Colonic mucosa (tissue), 4 donors: ENCODE measurements around the gene PRR23E. TPM values are rescaled to one million over a fixed set of nuclear protein-coding genes. Genes with fewer than 3 reads are reported as not detected.

ENCODE experiments used
- DNase-seq: peaks from one replicate; pipeline ENCODE4 v3.0.0-alpha.2; 2020
- H3K27ac ChIP-seq: fragments of 200-600 bp; one replicate; pipeline ENCODE4 v1.8.0; 2021
- H3K27me3 ChIP-seq: fragments of 200-600 bp; one replicate; pipeline ENCODE4 v1.8.0; 2021
- H3K36me3 ChIP-seq: fragments of 200-600 bp; one replicate; pipeline ENCODE4 v1.8.0; 2021
- H3K4me1 ChIP-seq: fragments of 200-600 bp; one replicate; pipeline ENCODE4 v1.8.0; 2021; ENCODE audit warnings: mild to moderate bottlenecking
- H3K4me3 ChIP-seq: fragments of 200-600 bp; one replicate; pipeline ENCODE4 v1.8.0; 2021
- H3K9ac ChIP-seq, 2 donors: one replicate each; pipeline ENCODE4 v1.7.0; 2013; ENCODE audit warnings: control low read depth in 2 of 2, low read depth in 2 of 2, low read length in 2 of 2
- H3K9me3 ChIP-seq: fragments of 200-600 bp; one replicate; pipeline ENCODE4 v1.8.0; 2021
- intact Hi-C: fragments of 100-400 bp; cut with DNase I; formaldehyde crosslinking; loops from one replicate; pipeline ENCODE4 v1.14.1; 2022
- total RNA-seq, 2 donors: library from RNA; stranded (reverse); fragmentation: NEBNext Ultra II Directional in 1 of 2; extraction: Animal tissue kit (Norgen Biotek cat#: 25700) in 1 of 2; gene quantifications; one replicate each; pipeline ENCODE4 v1.2.1, GENCODE V29; 2021
- TF ChIP-seq, protein P1 (sequence below): fragments of 200-600 bp; IDR thresholded peaks from one replicate; pipeline ENCODE4 v1.8.0; 2022; ENCODE audit warnings: antibody characterized with exemption, mild to moderate bottlenecking
- donor health status: healthy.
- donor health status: DM: no; HTN: no; CAD: no.
- donor health status: DM: no; HTN: no; CAD: no.

Gene PRR23E
- total RNA-seq, 2 donors from 2014 or later: not detected

DNA sequence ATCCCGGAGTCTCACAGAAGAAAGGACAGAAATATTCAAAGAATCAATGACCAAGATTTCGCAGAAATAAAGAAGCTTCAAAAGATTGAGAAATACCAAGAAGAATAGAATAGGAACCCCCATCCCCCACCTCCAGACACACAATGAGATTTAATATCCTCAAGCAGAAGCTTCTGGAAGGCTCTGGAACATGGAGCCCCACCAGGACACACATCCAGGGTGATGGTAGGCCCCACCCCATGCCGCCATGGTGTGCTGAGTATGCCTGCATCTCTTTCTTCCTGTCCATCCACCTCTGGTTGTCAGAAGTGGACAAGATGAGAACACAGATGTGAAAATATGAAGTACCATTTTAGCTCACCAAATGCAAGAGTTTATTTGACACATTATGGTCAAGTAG is 19.3 kb downstream of the PRR23E start:
- no peaks in the 10 kb centered on the region for H3K4me1 ChIP-seq
- H3K36me3 ChIP-seq: no peaks in the 10 kb centered on the region
- no peak overlapping the region for H3K4me3 ChIP-seq
- no peak overlapping the region for H3K27ac ChIP-seq
- no peak for DNase-seq
- intact Hi-C loops: no loop called here
- TF ChIP-seq, protein P1, sequence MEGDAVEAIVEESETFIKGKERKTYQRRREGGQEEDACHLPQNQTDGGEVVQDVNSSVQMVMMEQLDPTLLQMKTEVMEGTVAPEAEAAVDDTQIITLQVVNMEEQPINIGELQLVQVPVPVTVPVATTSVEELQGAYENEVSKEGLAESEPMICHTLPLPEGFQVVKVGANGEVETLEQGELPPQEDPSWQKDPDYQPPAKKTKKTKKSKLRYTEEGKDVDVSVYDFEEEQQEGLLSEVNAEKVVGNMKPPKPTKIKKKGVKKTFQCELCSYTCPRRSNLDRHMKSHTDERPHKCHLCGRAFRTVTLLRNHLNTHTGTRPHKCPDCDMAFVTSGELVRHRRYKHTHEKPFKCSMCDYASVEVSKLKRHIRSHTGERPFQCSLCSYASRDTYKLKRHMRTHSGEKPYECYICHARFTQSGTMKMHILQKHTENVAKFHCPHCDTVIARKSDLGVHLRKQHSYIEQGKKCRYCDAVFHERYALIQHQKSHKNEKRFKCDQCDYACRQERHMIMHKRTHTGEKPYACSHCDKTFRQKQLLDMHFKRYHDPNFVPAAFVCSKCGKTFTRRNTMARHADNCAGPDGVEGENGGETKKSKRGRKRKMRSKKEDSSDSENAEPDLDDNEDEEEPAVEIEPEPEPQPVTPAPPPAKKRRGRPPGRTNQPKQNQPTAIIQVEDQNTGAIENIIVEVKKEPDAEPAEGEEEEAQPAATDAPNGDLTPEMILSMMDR: no peak
- no peak overlapping the region for H3K9ac ChIP-seq
- no peaks in the 10 kb centered on the region for H3K27me3 ChIP-seq
- H3K9me3 ChIP-seq: no peaks in the 10 kb centered on the region

DNA sequence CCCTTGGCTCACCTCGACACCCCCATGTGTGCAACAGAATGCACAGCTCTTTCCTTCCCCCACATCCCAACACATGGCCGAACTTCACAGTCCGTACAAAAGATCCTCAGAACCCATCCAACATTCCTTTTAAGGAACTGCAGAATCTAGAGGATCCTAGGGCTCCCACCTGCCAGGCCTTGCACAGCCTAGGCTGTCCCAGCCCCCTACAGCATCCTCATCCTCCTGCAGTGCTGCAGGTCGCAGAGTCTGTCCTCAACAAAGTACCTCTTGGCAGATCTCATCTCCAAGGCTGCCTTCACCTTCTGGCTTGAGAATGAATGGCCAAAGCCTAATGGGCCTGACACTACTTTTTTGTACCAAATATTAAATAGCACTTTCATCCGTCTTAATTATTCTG is 19.8 kb downstream of the PRR23E start:
- H3K4me1 ChIP-seq: no peaks in the 10 kb centered on the region
- H3K36me3 ChIP-seq: no peaks in the 10 kb centered on the region
- H3K9ac ChIP-seq: no peak overlapping the region
- H3K27me3 ChIP-seq: no peaks in the 10 kb centered on the region
- no peak overlapping the region for H3K27ac ChIP-seq
- H3K9me3 ChIP-seq: no peaks in the 10 kb centered on the region
- H3K4me3 ChIP-seq: no peak overlapping the region
- intact Hi-C loops: no loop called here
- DNase-seq: no peak
- TF ChIP-seq, protein P1: no peak

DNA sequence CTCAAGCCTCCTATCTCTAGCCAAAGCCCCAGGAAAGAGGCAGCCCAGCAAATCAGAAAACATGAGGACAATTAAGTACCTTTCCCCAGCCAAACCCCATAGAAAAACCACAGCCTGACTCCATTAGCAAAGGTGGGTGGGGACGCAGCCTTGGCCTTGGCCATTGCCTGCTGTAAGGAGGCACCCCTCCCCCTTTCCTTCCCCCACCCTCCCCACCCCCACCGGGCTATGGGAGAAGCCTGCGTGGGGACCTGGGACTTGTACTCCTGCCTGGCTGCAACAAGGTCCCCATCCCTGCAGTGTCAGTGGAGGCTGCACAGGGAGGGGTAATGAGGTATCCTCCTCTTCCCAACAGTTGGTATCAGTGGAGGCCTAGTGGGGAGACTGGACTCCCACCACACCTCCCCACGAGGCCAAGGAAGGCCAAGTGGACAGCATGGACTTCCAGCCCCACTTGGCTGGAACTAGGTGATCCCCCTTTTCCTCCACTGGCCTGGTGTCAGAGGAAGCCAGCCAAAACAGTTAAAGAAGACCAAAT is 20.5 kb downstream of the PRR23E start:
- Histone ChIP-seq H3K27ac (no peak overlapping the region), H3K36me3 (no peaks in the 10 kb centered on the region), H3K4me3 (no peak overlapping the region), H3K9me3 (no peaks in the 10 kb centered on the region), H3K9ac (no peak overlapping the region), H3K27me3 (no peaks in the 10 kb centered on the region), H3K4me1 (no peaks in the 10 kb centered on the region)
- DNase-seq: peak; percentile 10
- intact Hi-C loops: no loop called here
- TF ChIP-seq, protein P1: no peak

DNA sequence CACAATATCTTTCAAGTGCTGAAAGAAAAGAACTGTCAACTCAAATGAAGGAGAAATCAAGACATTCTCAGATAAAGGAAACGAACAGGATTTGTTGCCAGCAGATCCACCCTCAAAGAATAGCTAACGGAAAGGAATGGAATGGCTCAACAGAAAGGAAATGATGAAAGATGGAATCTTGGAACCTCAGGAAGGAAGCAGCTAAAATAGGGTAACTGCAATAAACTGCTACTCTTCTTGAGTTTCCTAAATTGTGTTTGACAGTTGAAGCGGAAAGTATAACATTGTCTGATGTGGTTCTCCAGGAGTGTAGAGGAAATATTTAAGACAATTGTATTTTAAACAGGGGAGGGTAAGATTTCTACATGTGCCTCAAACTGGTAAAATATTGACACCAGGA is 22.0 kb downstream of the PRR23E start:
- Histone ChIP-seq H3K4me3 (no peak overlapping the region), H3K36me3 (no peaks in the 10 kb centered on the region), H3K27me3 (no peaks in the 10 kb centered on the region), H3K9ac (no peak overlapping the region), H3K4me1 (no peaks in the 10 kb centered on the region), H3K9me3 (no peaks in the 10 kb centered on the region), H3K27ac (no peak overlapping the region)
- intact Hi-C loops: no loop called here
- TF ChIP-seq, protein P1: no peak
- DNase-seq: no peak

DNA sequence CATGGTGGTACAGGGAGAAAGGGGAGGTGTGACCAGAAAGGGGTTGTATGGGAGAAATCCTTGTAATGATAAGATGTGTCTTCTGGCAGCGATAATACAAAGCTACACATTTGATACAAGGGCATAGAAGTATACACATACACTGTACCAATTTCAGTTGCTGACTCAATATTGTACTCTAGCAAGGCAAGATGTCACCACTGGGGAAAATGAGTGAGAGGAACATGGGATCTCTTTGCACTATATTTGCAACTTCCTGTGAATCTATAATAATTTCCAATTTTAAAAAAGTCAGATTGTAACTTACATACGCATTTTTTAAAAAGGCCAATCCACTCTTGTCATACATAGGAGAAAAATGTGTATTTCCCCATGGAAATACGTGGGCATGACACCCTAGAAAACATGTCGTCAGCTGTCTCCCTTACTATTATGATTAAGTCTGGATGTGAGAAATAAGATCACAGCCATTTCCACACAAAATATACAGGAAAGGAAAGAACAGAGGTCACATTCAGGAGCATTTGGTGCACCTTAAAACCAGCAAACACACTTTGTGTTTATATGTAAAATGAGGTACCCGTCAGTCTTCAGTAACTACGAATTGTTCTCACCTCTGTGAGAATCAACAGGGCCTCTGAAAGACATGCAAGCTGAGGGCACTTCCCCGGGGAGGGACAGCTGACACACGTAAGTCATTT is 22.9 kb downstream of the PRR23E start:
- Histone ChIP-seq H3K9me3 (no peaks in the 10 kb centered on the region), H3K9ac (no peak overlapping the region), H3K36me3 (no peaks in the 10 kb centered on the region), H3K4me3 (no peak overlapping the region), H3K27ac (no peak overlapping the region), H3K4me1 (no peaks in the 10 kb centered on the region), H3K27me3 (no peaks in the 10 kb centered on the region)
- intact Hi-C loops: no loop called here
- DNase-seq: no peak
- TF ChIP-seq, protein P1: no peak
